ENCODE data around the gene NPEPL1.

DNA sequence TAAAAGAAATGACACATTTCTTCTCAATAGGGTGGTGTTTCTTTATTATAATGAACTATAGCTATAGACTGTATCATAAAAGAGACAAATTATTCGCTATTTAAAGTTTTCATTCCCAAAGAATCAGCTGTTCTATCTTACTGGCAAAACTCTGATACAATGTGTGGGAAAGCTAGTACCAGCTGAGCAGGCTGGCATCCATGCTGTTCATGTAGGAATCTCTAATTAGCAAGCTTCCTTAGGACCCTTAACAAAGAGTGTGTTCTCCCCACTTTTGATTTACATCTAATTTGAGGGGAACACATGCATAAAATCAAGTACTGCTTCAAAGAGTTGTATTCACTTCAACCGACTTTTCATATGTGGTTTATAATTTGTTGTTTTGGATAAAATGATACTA lies 28.3 kb upstream of the NPEPL1 start:
- no peak for TF ChIP-seq POLR2A (IDR thresholded peaks at IDR 0.05; ENCODE audit: low read length)
- no peak for TF ChIP-seq GATA1 (IDR thresholded peaks at IDR 0.05; ENCODE audit: low read depth, low read length)
